KMS-11 (cell line): ENCODE results near the gene CCNC.
"Not testable (repeated sequence)": the region's sequence is repeated elsewhere in the genome, so short reads cannot be mapped to it uniquely, and the experiment has no call there.

ENCODE experiments used
- H2AFZ ChIP-seq: fragments of 200-600 bp; sonication (generic); 2 replicates; pipeline ENCODE4 v1.6.1; 2016; ENCODE audit warnings: antibody characterized with exemption, mixed run types, low read depth
- H3K27ac ChIP-seq: fragments of 200-600 bp; sonication (generic); 2 replicates; pipeline ENCODE4 v1.6.1; 2016; ENCODE audit warnings: mild to moderate bottlenecking, mixed run types
- H3K27me3 ChIP-seq: fragments of 200-600 bp; sonication (generic); 2 replicates; pipeline ENCODE4 v1.6.1; 2017; ENCODE audit warnings: mild to moderate bottlenecking, low read depth, mixed run types, moderate library complexity; ENCODE audit not compliant: insufficient read depth
- H3K36me3 ChIP-seq: fragments of 200-600 bp; sonication (generic); 2 replicates; pipeline ENCODE4 v1.6.1; 2017; ENCODE audit warnings: mild to moderate bottlenecking, mixed run types; ENCODE audit not compliant: insufficient read depth
- H3K4me1 ChIP-seq: fragments of 200-600 bp; sonication (generic); 2 replicates; pipeline ENCODE4 v1.6.1; 2016; ENCODE audit warnings: mild to moderate bottlenecking, low read depth, mixed run types; ENCODE audit not compliant: poor library complexity, severe bottlenecking
- H3K4me2 ChIP-seq: fragments of 200-600 bp; sonication (generic); 2 replicates; pipeline ENCODE4 v1.7.0; 2016; ENCODE audit warnings: mild to moderate bottlenecking, mixed run types
- H3K4me3 ChIP-seq: fragments of 200-600 bp; sonication (generic); IDR thresholded peaks from 2 replicates; pipeline ENCODE4 v1.6.1; 2017; ENCODE audit warnings: low read depth, low read length, mixed read lengths; ENCODE audit not compliant: insufficient read depth
- H3K79me2 ChIP-seq: fragments of 200-600 bp; sonication (generic); 2 replicates; pipeline ENCODE4 v1.6.1; 2016; ENCODE audit warnings: low read depth, mixed run types; ENCODE audit not compliant: insufficient read depth
- H3K9ac ChIP-seq: fragments of 200-600 bp; sonication (generic); 2 replicates; pipeline ENCODE4 v1.6.1; 2016; ENCODE audit warnings: mild to moderate bottlenecking, mixed run types
- H4K20me1 ChIP-seq: fragments of 200-600 bp; sonication (generic); 2 replicates; pipeline ENCODE4 v1.6.1; 2016; ENCODE audit warnings: mild to moderate bottlenecking, mixed run types; ENCODE audit not compliant: insufficient read depth
- TF ChIP-seq, protein P1 (sequence below): fragments of 200-600 bp; sonication (generic); conservative IDR thresholded peaks from 2 replicates; pipeline ENCODE4 v1.6.1; 2017; ENCODE audit warnings: low read depth, mild to moderate bottlenecking, antibody characterized with exemption, low read length, moderate library complexity, mixed read lengths

CCNC gene

GRCh38 chr6:99602520-99603420 is 34.3 kb upstream of the CCNC start:
- no peak overlapping the region for H3K4me2 ChIP-seq
- TF ChIP-seq, protein P1, sequence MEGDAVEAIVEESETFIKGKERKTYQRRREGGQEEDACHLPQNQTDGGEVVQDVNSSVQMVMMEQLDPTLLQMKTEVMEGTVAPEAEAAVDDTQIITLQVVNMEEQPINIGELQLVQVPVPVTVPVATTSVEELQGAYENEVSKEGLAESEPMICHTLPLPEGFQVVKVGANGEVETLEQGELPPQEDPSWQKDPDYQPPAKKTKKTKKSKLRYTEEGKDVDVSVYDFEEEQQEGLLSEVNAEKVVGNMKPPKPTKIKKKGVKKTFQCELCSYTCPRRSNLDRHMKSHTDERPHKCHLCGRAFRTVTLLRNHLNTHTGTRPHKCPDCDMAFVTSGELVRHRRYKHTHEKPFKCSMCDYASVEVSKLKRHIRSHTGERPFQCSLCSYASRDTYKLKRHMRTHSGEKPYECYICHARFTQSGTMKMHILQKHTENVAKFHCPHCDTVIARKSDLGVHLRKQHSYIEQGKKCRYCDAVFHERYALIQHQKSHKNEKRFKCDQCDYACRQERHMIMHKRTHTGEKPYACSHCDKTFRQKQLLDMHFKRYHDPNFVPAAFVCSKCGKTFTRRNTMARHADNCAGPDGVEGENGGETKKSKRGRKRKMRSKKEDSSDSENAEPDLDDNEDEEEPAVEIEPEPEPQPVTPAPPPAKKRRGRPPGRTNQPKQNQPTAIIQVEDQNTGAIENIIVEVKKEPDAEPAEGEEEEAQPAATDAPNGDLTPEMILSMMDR = no peak
- no peaks in the 10 kb centered on the region for H4K20me1 ChIP-seq
- H3K79me2 ChIP-seq = no peaks in the 10 kb centered on the region
- no peaks in the 10 kb centered on the region for H3K4me1 ChIP-seq
- no peaks in the 10 kb centered on the region for H3K36me3 ChIP-seq
- no peaks in the 10 kb centered on the region for H3K27me3 ChIP-seq
- no peak overlapping the region for H3K27ac ChIP-seq
- no peak overlapping the region for H3K4me3 ChIP-seq
- H3K9ac ChIP-seq = no peak overlapping the region
- no peak overlapping the region for H2AFZ ChIP-seq

- H4K20me1 ChIP-seq, H3K4me3 ChIP-seq, H3K36me3 ChIP-seq, H3K79me2 ChIP-seq, H2AFZ ChIP-seq, H3K4me1 ChIP-seq, H3K9ac ChIP-seq, H3K4me2 ChIP-seq, H3K27ac ChIP-seq, H3K27me3 ChIP-seq: not testable (repeated sequence)
Measured at GRCh38 chr6:99594696-99595095, 26.2 kb upstream of the CCNC start.

DNA sequence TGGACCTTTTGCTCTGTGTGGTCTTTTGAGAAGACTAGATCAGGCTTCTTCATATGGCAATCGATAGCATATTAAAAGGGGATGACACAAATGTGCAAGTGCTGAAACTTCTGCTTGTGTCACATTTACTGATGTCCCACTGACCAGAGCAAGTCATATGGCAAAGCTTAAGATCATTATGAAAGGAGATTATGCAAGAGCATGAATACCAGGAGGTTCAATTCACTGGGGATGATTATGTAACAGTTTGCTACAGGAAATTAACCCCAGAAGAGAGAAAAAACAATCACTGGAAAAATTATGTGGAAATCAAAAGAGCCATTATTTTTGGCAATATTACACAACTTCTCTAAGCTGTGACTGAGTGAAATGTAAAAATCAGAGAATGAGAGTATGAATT is 24.4 kb upstream of the CCNC start:
- TF ChIP-seq, protein P1 = no peak
- Histone ChIP-seq H3K27me3 (no peaks in the 10 kb centered on the region), H3K36me3 (no peaks in the 10 kb centered on the region), H3K4me1 (no peaks in the 10 kb centered on the region), H3K4me3 (no peak overlapping the region), H3K4me2 (no peak overlapping the region), H3K27ac (no peak overlapping the region), H2AFZ (no peak overlapping the region), H3K79me2 (no peaks in the 10 kb centered on the region), H4K20me1 (no peaks in the 10 kb centered on the region), H3K9ac (no peak overlapping the region)

- no peak overlapping the region for H3K9ac ChIP-seq
- no peaks in the 10 kb centered on the region for H3K79me2 ChIP-seq
- H4K20me1 ChIP-seq = no peaks in the 10 kb centered on the region
- H3K27ac ChIP-seq = no peak overlapping the region
- no peaks in the 10 kb centered on the region for H3K36me3 ChIP-seq
- no peak overlapping the region for H3K4me2 ChIP-seq
- no peaks in the 10 kb centered on the region for H3K27me3 ChIP-seq
- H3K4me1 ChIP-seq = no peaks in the 10 kb centered on the region
- TF ChIP-seq, protein P1 = no peak
- H3K4me3 ChIP-seq = no peak overlapping the region
- no peak overlapping the region for H2AFZ ChIP-seq
Measured at GRCh38 chr6:99591673-99592364, 23.4 kb upstream of the CCNC start.
